MM.1S (cell line): ENCODE results near the gene FAM118B.

Experiments
- CTCF ChIP-seq: fragments of 300-600 bp; sonication (generic); IDR thresholded peaks from 2 replicates; pipeline ENCODE4 v1.5.1; 2016; ENCODE audit warnings: antibody characterized with exemption, low read length, mixed read lengths
- EZH2phosphoT487 ChIP-seq: fragments of 300-600 bp; sonication (generic); IDR thresholded peaks from 2 replicates; pipeline ENCODE4 v1.6.1; 2018; ENCODE audit warnings: antibody characterized with exemption, low read length

GRCh38 chr11:126192361-126192760 is 19.2 kb upstream of the FAM118B start:
- TF ChIP-seq EZH2phosphoT487 (no peak), CTCF (no peak)
